Dendritic cell treated with granulocyte-macrophage colony-stimulating factor and Interleukin-4, amounts not matched to agents 40 ng/mL and 50 ng/mL, for 4 days (primary cell): ENCODE measurements around the gene JSRP1.
"Not testable (repeated sequence)": the region's sequence is repeated elsewhere in the genome, so short reads cannot be mapped to it uniquely, and the experiment has no call there.

Experiments used
- H3K27ac Mint-ChIP-seq: one replicate; pipeline ENCODE4 v1.8.0; 2022; ENCODE audit warnings: mild to moderate bottlenecking, mixed read lengths
- H3K27me3 Mint-ChIP-seq: one replicate; pipeline ENCODE4 v1.8.0; 2022; ENCODE audit warnings: mild to moderate bottlenecking, mixed read lengths
- H3K36me3 Mint-ChIP-seq: one replicate; pipeline ENCODE4 v1.8.0; 2022; ENCODE audit warnings: low read depth, mixed read lengths
- H3K4me1 Mint-ChIP-seq: one replicate; pipeline ENCODE4 v1.8.0; 2022; ENCODE audit warnings: low read depth, mixed read lengths
- H3K4me3 Mint-ChIP-seq: one replicate; pipeline ENCODE4 v1.8.0; 2022; ENCODE audit warnings: mild to moderate bottlenecking, moderate library complexity, mixed read lengths
- H3K9me3 Mint-ChIP-seq: one replicate; pipeline ENCODE4 v1.8.0; 2022; ENCODE audit warnings: mixed read lengths
- intact Hi-C: fragments of 100-400 bp; cut with micrococcal nuclease; formaldehyde crosslinking; loops from one replicate; pipeline ENCODE4 v1.15.0; 2022

JSRP1 gene

DNA sequence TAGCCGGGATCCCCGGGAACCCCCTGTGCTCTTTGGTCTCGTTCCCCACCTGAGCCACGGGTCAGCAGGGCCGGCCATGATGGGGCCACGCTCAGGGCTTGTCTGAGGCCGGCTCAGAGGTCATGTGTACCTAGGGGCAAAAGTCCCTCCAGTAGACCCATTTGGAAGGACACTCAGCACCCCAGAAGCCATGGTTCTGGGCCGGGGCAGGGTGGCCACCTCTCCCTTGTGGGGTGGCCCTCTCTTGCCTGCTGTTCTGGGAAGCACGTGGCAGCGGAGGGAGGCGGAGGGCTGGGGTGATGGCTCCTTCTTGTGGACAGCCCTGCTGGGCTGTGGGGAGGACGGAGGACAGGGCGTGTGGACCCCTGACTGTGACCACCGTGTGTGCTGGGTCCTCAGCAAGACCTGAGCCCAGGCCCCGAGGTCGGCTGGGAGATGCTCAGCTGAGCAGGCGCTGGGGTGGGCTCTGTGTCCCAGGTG is 32.2 kb upstream of the JSRP1 start:
- no peak overlapping the region for H3K4me3 Mint-ChIP-seq
- H3K27me3 Mint-ChIP-seq = peaks cover 48% of the 10 kb centered on the region
- peaks cover 36% of the 10 kb centered on the region for H3K36me3 Mint-ChIP-seq
- H3K4me1 Mint-ChIP-seq = peaks cover 61% of the 10 kb centered on the region
- peak overlapping the region; percentile 88 for H3K27ac Mint-ChIP-seq
- intact Hi-C loops = no loop called here
- H3K9me3 Mint-ChIP-seq = no peaks in the 10 kb centered on the region

DNA sequence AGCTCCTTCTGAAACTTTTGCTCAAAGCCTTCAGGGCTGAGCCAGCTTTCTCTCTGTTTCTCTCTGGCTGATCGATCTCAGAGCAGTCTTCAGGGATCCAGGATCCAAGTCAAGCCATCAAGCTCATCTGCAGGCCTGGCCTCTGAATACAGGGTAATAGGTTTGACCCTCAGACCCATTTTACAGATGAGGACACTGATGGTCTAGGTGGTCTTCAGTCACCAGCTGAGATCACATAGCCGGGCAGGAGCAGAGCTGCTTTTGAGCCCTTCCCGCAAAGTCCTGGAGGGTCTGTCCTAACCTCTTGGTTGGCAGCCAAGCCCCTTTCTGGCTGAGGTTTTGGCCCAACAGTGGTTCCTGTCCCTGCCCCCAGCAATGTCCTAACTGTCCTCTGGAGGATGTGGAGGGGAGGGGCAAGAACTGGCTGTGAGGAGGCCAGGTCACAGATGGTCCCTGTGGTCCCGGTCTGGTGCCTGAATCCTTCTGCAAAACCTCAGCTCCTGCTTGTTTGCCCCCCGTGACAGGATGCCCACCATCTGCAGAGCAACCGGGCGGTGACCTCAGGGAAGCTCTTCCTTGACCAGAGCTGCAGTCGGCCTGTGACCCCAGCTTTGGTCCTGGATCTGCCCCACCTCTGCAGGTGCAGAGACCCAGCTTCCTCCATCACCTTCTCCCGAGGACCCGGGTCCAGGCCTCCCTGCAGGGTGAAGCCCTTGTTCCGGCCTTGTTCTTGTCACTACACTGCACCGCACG is 31.5 kb upstream of the JSRP1 start:
- Mint-ChIP-seq H3K36me3 (peaks cover 30% of the 10 kb centered on the region), H3K27me3 (peaks cover 46% of the 10 kb centered on the region), H3K9me3 (no peaks in the 10 kb centered on the region), H3K4me3 (no peak overlapping the region), H3K4me1 (peaks cover 60% of the 10 kb centered on the region), H3K27ac (peak overlapping the region; percentile 88)
- intact Hi-C loops = no loop called here

GRCh38 chr19:2286402-2287140 is 30.4 kb upstream of the JSRP1 start:
- H3K27me3 Mint-ChIP-seq = peaks cover 41% of the 10 kb centered on the region
- peaks cover 61% of the 10 kb centered on the region for H3K4me1 Mint-ChIP-seq
- intact Hi-C loops = no loop called here
- peak overlapping the region; percentile 41 for H3K27ac Mint-ChIP-seq
- no peaks in the 10 kb centered on the region for H3K9me3 Mint-ChIP-seq
- no peak overlapping the region for H3K4me3 Mint-ChIP-seq
- H3K36me3 Mint-ChIP-seq = peaks cover 25% of the 10 kb centered on the region

DNA sequence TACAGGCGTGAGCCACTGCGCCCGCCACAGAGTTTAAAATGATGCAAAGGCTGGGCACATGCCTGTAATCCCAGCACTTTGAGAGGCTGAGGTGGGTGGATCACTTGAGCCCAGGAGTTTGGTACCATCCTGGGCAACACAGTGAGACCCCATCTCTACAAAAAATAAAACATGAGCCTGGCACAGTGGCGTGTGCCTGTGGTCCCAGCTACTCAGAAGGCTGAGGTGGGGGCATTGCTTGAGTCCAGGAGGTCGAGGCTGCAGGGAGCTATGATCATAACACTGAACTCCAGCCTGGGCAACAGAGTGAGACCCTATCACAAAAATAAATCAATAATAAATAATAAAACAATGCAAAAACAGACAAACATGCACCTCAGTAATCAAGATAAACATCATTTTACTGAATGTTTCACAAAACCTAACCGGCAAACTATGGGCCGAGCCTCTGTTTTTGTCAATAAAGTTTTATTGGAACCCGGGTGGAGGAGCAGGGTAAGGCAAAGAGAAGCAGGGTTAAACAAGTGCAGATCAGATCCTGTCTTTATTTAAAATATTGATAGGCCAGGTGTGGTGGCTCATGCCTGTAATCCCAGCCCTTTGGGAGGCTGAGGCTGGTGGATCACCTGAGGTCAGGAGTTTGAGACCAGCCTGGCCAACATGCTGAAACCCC is 27.8 kb upstream of the JSRP1 start:
- intact Hi-C loops = no loop called here
- Mint-ChIP-seq H3K36me3 (peaks cover 14% of the 10 kb centered on the region), H3K4me3 (no peak overlapping the region), H3K27ac (no peak overlapping the region), H3K27me3 (peaks cover 28% of the 10 kb centered on the region), H3K4me1 (peaks cover 60% of the 10 kb centered on the region), H3K9me3 (no peaks in the 10 kb centered on the region)

DNA sequence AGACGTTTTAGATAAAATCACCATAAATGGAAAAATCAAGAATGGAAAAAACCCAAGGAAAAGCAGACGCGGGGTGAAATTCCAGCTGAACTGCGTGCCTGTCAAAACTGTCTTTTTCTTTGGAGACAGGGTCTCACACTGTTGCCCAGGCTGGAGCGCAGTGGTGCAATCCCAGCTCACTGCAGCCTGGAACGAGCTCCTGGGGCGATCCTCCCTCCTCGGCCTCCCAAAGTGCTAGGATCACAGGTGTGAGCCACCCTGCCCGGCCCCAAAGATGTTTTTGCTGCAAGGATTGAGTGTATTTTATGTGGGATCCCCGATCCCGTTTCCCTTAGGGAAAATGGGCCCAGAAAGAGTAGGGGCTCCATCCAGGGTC is 26.6 kb upstream of the JSRP1 start:
- Mint-ChIP-seq H3K36me3 (peaks cover 24% of the 10 kb centered on the region), H3K27ac (peak overlapping the region; percentile 93), H3K4me1 (peaks cover 55% of the 10 kb centered on the region), H3K4me3 (peak overlapping the region; percentile 88), H3K27me3 (peaks cover 16% of the 10 kb centered on the region), H3K9me3 (no peaks in the 10 kb centered on the region)
- intact Hi-C loops = no loop called here

DNA sequence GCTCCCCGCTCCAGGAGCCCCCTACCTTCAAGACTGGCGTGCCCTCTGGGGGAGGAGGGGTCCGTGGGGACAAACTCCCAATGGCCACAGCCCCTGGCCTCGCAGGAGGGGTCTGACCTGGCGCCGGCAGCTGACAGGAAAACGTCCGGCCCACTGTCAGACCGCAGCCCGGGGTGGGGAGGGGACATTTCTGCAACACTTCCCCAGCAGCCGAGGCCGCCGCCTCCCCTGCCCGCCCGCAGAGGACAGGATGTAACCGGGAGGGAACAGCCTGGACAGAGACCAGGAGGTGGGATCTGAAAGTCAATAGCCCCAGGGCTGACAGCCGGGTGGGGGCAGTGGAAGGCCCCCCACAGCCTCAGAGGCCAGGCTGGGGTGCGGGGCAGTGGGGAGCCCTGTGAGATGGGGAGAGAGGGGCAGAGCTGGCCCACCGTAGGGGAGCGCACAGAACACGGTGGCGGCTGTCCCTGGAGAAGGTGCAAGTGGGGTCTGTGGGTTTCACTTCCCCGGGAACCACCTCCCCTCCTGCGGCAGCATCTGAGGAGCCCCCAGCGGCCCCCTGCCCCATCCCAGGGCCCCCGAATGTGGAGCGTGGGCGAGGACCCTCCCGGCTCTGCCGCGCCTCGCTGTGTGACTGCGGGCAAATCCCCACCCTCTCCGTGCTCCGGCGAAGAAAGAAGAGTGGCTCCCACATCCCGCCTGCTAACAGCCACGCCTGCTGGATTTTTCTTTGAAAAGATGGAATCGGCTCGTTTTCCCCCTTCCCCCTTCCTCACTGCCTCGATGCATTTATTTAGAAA is 26.0 kb upstream of the JSRP1 start, which contains the start of gene PEAK3:
Gene PEAK3, minus strand, starts transcription at position 114 of the 800 bp plus-strand sequence. CDS start 1,244 bp downstream, outside the sequence.
- H3K27me3 Mint-ChIP-seq = peaks cover 13% of the 10 kb centered on the region
- peak within 1 kb of the TSS; percentile 88 for H3K4me3 Mint-ChIP-seq
- intact Hi-C loops = no loop called here
- H3K4me1 Mint-ChIP-seq = peaks cover 53% of the 10 kb centered on the region
- H3K9me3 Mint-ChIP-seq = no peaks in the 10 kb centered on the region
- H3K36me3 Mint-ChIP-seq = peaks cover 30% of the 10 kb centered on the region
- H3K27ac Mint-ChIP-seq = peak within 1 kb of the TSS; percentile 93

- intact Hi-C loops, H3K9me3 Mint-ChIP-seq, H3K27me3 Mint-ChIP-seq: not testable (repeated sequence)
- Mint-ChIP-seq H3K4me3 (peak overlapping the region; percentile 88), H3K4me1 (peaks cover 60% of the 10 kb centered on the region), H3K27ac (peak overlapping the region; percentile 93), H3K36me3 (peaks cover 38% of the 10 kb centered on the region)
Observed at GRCh38 chr19:2281265-2282061, 25.2 kb upstream of the JSRP1 start.

- H3K9me3 Mint-ChIP-seq = no peaks in the 10 kb centered on the region
- peaks cover 62% of the 10 kb centered on the region for H3K4me1 Mint-ChIP-seq
- H3K27me3 Mint-ChIP-seq = peaks cover 6% of the 10 kb centered on the region
- H3K4me3 Mint-ChIP-seq = peak overlapping the region; percentile 23
- H3K27ac Mint-ChIP-seq = no peak overlapping the region
- intact Hi-C loops = no loop called here
- H3K36me3 Mint-ChIP-seq = peaks cover 45% of the 10 kb centered on the region
Observed at GRCh38 chr19:2280633-2281264, 24.5 kb upstream of the JSRP1 start.

GRCh38 chr19:2278459-2279158 is 22.4 kb upstream of the JSRP1 start:
- intact Hi-C loops = loop anchor here (10.0 kb wide), 1 partner anchor 336 kb away; no protein-coding TSS in a partner anchor

DNA sequence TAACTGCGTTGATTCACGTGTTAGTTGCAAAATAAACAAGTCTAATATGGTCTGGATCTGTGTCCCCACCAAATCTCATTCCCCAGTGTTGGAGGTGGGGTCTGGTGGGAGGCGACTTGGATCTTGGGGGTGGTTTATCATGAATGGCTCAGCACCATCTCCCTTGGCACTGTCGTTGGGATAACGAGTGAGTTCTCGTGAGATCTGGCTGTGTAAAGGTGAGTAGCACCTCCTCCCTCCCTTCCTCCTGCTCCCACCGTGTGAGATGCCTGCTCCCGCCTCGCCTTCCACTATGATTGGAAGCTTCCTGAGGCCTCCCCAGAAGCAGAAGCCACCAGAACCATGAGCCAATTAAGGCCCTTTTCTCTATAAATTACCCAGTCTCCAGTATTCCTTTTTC is 20.9 kb upstream of the JSRP1 start:
- no peak overlapping the region for H3K4me3 Mint-ChIP-seq
- no peak overlapping the region for H3K27ac Mint-ChIP-seq
- no peaks in the 10 kb centered on the region for H3K9me3 Mint-ChIP-seq
- H3K4me1 Mint-ChIP-seq = peaks cover 78% of the 10 kb centered on the region
- H3K36me3 Mint-ChIP-seq = peaks cover 76% of the 10 kb centered on the region
- no peaks in the 10 kb centered on the region for H3K27me3 Mint-ChIP-seq
- intact Hi-C loops = loop anchor here (10.0 kb wide), 1 partner anchor 338 kb away; no protein-coding TSS in a partner anchor

More at GRCh38 chr19:2278459-2279158, 22.4 kb upstream of the JSRP1 start:
- Mint-ChIP-seq H3K4me1 (peaks cover 74% of the 10 kb centered on the region), H3K27ac (no peak overlapping the region), H3K9me3 (no peaks in the 10 kb centered on the region), H3K36me3 (peaks cover 62% of the 10 kb centered on the region), H3K4me3 (no peak overlapping the region), H3K27me3 (peaks cover 4% of the 10 kb centered on the region)

DNA sequence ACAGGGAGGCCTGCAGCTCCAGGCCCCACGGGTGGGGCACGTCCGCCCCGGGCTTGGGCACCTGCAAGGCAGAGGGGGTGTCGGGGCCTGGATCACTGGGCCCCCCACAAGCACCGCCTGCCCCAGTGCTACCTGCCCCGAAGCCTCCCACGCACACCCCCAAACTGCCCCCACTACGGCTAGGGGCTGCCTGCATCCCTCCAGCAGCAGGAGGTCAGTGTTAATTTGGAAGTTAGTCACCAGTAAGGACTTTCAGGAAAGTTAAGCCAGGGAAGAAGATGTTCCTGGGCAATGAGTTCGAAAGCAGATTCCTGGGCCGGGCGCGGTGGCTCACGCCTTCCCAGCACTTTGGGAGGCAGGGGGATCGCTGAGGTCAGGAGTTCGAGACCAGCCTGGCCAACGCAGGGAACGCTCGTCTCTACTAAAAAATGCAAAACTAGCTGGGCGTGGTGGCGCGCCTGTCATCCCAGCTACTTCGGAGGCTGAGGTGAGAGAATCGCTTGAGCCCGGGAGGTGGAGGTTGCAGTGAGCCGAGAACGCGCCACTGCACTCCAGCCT is 20.3 kb upstream of the JSRP1 start:
- peaks cover 78% of the 10 kb centered on the region for H3K4me1 Mint-ChIP-seq
- intact Hi-C loops = loop anchor here (10.0 kb wide), 1 partner anchor 338 kb away; no protein-coding TSS in a partner anchor
- no peak overlapping the region for H3K27ac Mint-ChIP-seq
- peaks cover 76% of the 10 kb centered on the region for H3K36me3 Mint-ChIP-seq
- H3K9me3 Mint-ChIP-seq = no peaks in the 10 kb centered on the region
- no peak overlapping the region for H3K4me3 Mint-ChIP-seq
- H3K27me3 Mint-ChIP-seq = no peaks in the 10 kb centered on the region
